NOMO-1 treated with DMSO at 0.1 percent for 48 hours (cell line): ENCODE data around the gene EBI3.
"Not testable (repeated sequence)": the region's sequence is repeated elsewhere in the genome, so short reads cannot be mapped to it uniquely, and the experiment has no call there.

ENCODE experiments used
- DNase-seq: peaks from one replicate; lab custom pipeline; 2025; ENCODE audit not compliant: unreplicated experiment; lab: John Stamatoyannopoulos, UW

The EBI3 gene

GRCh38 chr19:4199699-4200293 is 29.5 kb upstream of the EBI3 start:
- no peak for DNase-seq

DNA sequence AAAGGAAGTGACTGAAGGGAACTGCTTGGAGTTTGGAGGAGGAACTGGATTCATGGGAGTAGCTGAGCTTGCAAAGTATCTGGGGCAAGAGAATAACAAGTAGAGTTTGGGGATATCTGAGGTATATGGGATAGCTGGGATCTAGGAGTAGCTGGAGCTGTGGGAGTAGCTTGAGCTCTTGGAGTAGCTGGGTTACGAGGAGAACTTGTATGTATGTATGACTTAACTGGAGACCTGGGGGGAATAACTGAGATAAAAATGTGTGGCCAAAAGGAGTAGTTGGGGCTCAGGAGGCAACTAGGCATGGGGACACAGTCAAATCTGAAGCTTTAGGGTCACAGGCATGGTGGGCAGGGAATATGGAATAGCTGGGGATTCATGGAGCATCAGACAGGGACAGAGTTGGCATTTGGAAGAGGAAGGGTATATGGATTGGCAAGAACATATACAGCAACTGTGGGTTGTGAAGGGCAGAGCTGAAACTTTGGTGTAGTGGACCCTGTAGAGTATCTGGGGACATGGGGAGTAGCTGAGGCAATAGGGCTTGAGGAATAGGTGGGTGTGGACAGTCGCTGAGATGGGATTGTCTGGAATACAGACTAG is 28.3 kb upstream of the EBI3 start:
- no peak for DNase-seq

DNA sequence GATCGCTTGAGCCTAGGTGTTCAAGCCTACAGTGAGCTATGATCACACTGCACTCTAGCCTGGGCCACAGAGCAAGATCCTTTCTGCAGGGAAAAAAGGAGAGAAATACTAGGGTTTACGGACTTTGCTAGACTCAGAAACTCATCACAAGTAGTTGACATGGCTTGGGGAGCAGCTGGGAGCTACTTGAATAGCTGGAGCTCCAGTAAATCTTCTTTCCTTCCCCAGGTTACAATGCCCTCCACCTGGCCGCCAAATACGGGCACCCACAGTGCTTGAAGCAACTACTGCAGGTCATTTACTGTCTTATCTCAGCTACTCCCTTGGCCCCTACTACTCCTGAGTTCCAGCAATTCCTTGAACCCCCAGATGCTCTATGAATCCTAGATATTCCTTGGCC is 27.5 kb upstream of the EBI3 start:
- DNase-seq: no peak

GRCh38 chr19:4206818-4207484 is 22.4 kb upstream of the EBI3 start:
- peak; percentile 12 for DNase-seq

DNA sequence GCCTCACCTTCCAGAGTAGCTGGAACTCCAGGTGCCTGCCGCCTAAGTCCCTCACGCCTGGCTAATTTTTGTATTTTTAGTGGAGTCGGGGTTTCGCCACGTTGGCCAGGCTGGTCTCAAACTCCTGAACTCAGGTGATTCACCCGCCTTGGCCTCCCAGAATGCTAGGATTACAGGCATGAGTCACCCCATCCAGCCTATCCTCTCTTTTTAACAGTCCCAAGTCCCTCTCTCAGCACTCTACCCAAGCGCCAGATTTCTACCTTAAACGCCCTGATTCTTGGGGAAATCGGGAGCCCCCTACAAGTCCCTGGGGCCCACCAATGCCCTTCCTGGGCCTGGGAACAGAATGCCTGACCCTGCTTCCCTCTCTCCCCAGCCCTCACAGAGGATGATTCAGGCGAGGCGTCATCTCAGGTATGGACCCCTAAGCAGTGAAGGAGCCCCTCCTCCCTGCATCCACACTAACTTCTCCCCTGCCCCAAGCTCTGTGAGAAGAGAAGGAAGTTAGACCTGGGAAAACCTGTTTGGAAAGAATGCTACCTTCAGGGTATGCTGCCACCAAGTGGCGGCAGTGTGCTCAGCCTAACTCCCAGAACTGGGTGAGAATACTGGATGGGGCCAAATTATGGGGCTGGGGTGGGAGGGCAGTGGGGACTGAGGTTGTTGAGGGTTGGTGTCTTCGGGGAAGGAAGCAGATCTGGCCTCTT is 20.8 kb upstream of the EBI3 start:
- DNase-seq: peak; percentile 11

DNA sequence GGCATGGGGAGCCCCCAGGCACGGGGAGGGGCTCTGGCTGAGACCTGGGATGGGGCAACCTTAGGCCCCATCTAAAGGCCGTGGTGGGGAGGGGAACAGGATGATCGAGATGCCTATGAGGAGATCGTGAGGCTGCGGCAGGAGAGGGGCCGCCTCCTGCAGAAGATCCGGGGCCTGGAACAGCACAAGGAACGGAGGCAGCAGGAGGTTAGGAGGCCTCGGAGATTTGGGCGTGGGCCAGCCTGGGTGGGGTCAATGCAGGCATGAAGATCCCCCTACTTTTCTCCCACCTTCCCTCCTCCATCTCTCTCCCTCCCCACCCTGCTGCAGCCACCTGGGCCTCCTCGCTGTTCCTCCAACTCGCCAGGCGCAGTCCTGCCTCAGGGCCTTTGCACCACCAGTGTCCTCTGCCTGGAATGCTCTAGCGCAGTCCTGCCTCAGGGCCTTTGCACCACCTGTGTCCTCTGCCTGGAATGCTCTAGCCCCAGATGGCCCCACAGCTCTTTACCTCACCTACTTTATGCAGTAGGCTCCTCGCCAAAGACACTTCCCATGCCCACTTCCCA is 19.1 kb upstream of the EBI3 start:
- no peak for DNase-seq

DNA sequence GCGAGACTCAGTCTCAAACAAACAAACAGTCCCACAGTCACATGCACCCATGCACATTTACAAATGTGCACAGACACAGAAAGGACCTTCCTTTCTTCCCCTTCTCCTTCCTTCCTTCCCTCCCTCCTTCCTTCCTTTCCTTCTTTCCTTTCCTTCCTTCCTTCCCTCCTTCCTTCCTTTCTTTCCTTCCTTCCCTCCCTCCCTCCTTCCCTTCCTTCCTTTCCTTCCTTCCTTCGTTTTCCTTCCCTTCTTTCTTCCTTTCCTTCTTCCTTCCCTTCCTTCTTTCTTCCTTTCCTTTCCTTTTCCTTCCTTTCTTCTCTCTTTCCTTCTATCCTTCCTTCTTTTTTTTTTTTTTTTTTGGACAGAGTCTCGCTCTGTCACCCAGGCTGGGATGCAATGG is 16.2 kb upstream of the EBI3 start:
- no peak for DNase-seq

GRCh38 chr19:4215807-4216206 is 13.5 kb upstream of the EBI3 start:
- DNase-seq: no peak

- DNase-seq: no peak
Observed at GRCh38 chr19:4216846-4217245, 12.5 kb upstream of the EBI3 start.

- DNase-seq: no peak
Observed at GRCh38 chr19:4217429-4218264, 11.7 kb upstream of the EBI3 start.

GRCh38 chr19:4218523-4218922 is 10.8 kb upstream of the EBI3 start:
- not testable (repeated sequence) for DNase-seq

DNA sequence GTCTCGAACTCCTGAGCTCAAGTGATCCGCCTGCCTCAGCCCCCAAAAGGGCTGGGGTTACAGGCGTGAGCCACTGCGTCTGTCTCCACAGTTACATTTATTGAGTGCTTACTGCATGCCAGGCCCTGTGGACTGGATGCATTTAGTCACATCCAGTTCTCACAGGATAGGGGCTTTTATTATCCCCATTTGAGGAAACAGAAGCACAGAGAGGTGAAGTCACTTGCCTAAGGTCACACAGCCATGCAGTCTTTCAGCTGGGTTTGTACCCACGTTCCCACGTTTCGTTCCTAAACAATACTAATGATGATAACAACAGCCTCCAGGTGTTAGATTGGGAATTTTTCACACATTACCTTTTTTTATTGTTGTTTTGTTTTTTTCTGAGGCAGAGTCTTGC is 9.1 kb upstream of the EBI3 start:
- no peak for DNase-seq

DNA sequence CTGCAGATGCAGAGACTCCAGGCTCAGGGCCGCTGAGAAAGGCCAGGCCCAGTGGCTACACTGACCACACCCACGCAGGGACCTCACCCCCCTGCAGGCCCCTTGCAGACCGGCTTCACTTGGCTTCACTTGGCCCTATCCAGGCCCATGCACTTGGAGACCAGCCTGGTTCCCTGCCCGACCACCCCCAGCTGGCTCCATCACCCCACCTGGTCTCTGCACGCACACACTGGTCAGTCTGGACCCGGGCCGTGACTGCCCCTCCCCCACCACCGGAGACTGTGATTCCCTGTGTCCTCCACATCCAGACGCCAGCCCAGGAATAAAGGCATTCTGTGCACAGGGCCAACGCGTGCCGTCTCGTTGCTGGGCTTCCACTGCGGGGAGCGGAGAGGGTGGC is 4.9 kb upstream of the EBI3 start:
- no peak for DNase-seq

DNA sequence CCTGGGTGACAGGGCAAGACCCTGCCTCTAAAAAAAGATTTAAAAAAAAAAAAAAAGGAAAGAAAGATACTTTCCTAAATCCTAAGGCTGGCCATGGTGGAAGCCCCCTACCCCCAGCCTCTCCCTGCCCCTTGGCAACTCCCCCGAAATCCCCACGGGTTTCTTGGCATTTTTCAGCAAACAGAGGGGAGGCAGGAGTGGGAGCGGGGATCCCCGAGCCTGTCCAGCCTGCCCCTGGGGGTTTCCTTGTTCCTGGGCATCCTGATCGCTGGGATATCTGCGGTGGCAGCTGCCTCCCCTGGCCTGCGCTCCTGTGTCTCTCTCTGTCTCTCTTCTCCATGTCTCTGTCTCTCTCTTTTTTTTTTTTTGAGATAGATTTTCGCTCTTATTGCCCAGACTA is 3.4 kb upstream of the EBI3 start:
- DNase-seq: no peak

GRCh38 chr19:4227771-4228170 is 1.6 kb upstream of the EBI3 start:
- no peak for DNase-seq

DNA sequence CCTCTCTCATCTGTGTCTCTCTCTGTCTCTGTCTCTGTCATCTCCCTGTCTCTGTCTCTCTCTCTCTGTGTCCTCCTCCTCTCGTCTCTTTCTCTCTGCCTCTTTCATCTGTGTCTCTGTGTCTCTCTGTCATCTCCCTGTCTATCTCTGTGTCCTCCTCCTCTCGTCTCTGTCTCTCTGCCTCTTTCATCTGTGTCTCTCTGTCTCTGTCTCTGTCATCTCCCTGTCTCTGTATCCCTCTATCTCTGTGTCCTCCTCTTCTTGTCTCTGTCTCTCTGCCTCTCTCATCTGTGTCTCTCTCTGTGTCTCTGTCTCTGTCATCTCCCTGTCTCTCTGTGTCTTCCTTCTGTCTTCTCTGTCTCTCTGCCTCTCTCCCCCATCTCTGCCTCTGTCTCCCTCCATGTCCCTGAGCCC is 551 bp upstream of the EBI3 start:
- DNase-seq: no peak

DNA sequence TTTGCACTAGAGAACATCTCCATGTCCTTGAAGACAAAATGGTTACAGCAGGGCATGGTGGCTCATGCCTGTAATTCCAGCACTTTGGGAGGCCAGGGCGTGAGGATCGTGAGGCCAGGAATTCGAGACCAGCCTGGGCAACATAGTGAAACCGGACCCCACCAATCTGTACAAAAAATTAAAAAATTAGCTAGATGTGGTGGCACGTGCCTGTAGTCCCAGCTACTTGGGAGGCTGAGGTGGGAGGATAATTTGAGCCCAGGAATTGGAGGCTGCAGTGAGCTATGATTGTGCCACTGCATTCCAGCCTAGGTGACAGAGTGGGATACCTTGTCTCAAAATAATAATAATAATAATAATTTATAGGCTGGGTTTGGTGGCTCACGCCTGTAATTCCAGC is 914 bp downstream of the EBI3 start:
- DNase-seq: not testable (repeated sequence)

GRCh38 chr19:4231521-4231920 is 2.2 kb downstream of the EBI3 start:
- not testable (repeated sequence) for DNase-seq

- not testable (repeated sequence) for DNase-seq
Observed at GRCh38 chr19:4232139-4232538, 2.8 kb downstream of the EBI3 start.

- DNase-seq: no peak
Observed at GRCh38 chr19:4232614-4233281, 3.4 kb downstream of the EBI3 start.
